Measurements from ENCODE around the gene IL9.

IL9 gene

GRCh38 chr5:135857630-135858311 is 37.9 kb downstream of the IL9 start:
- H3K4me3 ChIP-seq (ENCODE audit: low read depth, low read length): no peak overlapping the region

DNA sequence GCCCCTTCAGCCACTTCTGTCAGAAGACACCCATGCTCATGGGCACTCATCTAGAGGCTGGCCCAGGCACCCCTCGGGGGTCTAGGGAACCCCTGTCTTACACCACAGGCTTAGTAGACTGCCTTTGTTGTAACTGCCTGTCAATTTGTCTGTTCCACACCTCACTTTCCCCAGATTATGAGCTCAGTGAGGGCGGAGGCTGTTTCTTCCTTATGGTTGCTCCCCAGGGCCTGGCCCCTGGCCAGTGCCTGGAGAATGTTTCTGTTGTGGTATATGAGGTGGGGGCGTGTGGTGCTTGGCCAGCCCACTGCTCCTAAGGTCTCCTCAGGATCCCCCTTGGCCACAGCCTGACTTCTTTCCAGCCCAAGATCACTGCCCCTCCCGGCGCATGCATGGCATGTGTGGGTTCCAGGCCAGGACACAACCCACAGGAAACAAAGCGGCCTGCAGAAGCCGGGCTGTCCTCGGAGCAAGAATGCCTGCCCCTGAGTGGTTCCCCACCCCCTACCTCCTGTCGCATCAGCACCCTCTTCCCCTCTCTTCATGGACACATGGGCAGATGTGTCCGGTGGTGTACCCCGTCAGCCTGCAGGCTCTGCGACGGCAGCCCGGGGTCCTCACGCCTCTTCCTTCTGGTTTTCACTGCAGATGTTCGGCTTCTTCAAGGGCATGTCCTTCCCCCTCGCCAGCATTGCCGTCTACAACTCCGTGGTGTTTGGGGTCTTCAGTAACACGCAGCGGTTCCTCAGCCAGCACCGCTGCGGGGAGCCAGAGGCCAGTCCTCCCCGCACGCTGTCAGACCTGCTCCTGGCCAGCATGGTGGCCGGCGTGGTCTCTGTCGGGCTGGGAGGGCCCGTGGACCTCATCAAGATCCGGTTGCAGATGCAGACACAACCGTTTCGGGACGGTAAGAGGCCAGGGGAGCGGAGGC is 43.5 kb downstream of the IL9 start:
- no peak for DNase-seq (ENCODE audit: low read depth)
- no peak for TF ChIP-seq CTCF (IDR thresholded peaks at IDR 0.05; ENCODE audit: insufficient read depth, low read depth, low read length, missing control alignments)
- H3K4me3 ChIP-seq (ENCODE audit: low read depth, low read length): no peak overlapping the region

More at GRCh38 chr5:135857630-135858311, 37.9 kb downstream of the IL9 start:
- no peak for TF ChIP-seq CTCF (IDR thresholded peaks at IDR 0.05; ENCODE audit: insufficient read depth, low read depth, low read length, missing control alignments)
- no peak for DNase-seq (ENCODE audit: low read depth)

GRCh38 chr5:135851186-135851914 is 44.3 kb downstream of the IL9 start:
- TF ChIP-seq CTCF (IDR thresholded peaks at IDR 0.05; ENCODE audit: insufficient read depth, low read depth, low read length, missing control alignments): no peak
- no peak overlapping the region for H3K4me3 ChIP-seq (ENCODE audit: low read depth, low read length)
- DNase-seq (ENCODE audit: low read depth): no peak

GRCh38 chr5:135850671-135851070 is 45.0 kb downstream of the IL9 start:
- no peak for DNase-seq (ENCODE audit: low read depth)

DNA sequence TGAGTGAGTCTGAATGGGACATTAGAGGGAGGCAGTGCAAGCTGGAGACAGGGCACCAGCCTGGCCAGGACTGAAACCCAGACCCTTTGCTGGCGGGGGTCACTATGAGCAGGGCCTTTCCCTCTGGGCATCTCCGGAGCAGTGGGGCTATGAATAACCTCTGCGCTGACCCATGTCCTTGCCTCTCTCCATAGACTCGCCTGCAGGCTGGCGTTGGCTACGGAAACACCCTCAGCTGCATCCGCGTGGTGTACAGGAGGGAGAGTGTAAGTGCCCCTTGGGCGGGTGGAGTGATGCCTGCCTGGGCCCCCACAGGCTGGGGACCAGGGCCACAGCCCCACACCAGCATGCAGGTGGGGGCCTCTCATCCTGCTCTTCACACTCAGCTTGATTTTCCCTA is 45.4 kb downstream of the IL9 start:
- TF ChIP-seq CTCF (IDR thresholded peaks at IDR 0.05; ENCODE audit: insufficient read depth, low read depth, low read length, missing control alignments): no peak
- H3K4me3 ChIP-seq (ENCODE audit: low read depth, low read length): no peak overlapping the region
- no peak for DNase-seq (ENCODE audit: low read depth)

More at GRCh38 chr5:135850671-135851070, 45.0 kb downstream of the IL9 start:
- H3K4me3 ChIP-seq (ENCODE audit: low read depth, low read length): no peak overlapping the region
- TF ChIP-seq CTCF (IDR thresholded peaks at IDR 0.05; ENCODE audit: insufficient read depth, low read depth, low read length, missing control alignments): no peak

GRCh38 chr5:135847976-135848375 is 47.7 kb downstream of the IL9 start:
- no peak overlapping the region for H3K4me3 ChIP-seq (ENCODE audit: low read depth, low read length)
- DNase-seq (ENCODE audit: low read depth): no peak
- TF ChIP-seq CTCF (IDR thresholded peaks at IDR 0.05; ENCODE audit: insufficient read depth, low read depth, low read length, missing control alignments): no peak

Measured in GM12865 (cell line).